HG03575 (cell line): Measurements from ENCODE around the gene PPP6R2.

ENCODE experiments used
- ATAC-seq: cut with Tn5 transposase; IDR thresholded peaks from one replicate; pipeline ENCODE4 v1.9.1; 2021; ENCODE audit not compliant: unreplicated experiment, insufficient number of reproducible peaks, low FRiP score; ENCODE audit errors: extremely low read depth

Gene PPP6R2

GRCh38 chr22:50305393-50305922, 37.7 kb upstream of the PPP6R2 start:
- no peak for ATAC-seq

DNA sequence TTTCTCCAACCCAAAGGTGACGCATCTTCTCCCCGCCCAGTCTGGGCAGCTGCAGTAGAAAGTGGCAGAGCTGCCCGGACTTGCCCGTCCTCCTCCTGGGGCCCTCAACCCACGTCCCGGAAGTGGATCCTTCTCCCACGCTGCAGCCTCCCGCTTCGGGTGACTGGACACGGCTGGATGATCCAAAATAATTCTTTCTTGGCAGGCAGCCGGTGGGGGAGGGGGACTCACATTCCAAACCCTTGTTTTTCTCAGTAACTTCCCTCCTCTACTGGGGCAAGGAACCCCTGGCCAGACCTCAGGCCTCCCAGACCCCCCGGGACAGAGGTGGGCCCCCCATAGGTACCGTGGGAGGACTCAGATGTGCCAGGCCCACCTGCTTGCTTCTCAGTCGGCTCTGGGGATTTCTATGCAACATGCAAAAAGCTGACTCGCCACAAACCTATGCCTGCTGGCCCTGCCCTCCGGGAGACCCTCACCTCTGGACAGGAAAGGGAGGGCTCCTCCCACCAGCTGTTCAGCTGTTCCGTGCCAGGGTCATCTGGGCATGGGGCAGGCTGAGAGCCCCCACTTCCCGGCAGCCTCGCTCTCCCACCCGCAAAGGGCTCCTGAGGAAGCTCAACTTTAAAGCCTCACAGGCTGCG, 37.1 kb upstream of the PPP6R2 start:
- ATAC-seq = no peak

GRCh38 chr22:50306753-50307749, 36.1 kb upstream of the PPP6R2 start, which contains the start of gene PLXNB2:
TSS of gene PLXNB2 (minus strand) at chr22:50307646. CDS start at chr22:50290584, 17,062 bp downstream.
- ATAC-seq = no peak

- no peak for ATAC-seq
Observed at GRCh38 chr22:50307890-50308596, 35.1 kb upstream of the PPP6R2 start.

GRCh38 chr22:50308597-50308935, 34.6 kb upstream of the PPP6R2 start:
- ATAC-seq = no peak

DNA sequence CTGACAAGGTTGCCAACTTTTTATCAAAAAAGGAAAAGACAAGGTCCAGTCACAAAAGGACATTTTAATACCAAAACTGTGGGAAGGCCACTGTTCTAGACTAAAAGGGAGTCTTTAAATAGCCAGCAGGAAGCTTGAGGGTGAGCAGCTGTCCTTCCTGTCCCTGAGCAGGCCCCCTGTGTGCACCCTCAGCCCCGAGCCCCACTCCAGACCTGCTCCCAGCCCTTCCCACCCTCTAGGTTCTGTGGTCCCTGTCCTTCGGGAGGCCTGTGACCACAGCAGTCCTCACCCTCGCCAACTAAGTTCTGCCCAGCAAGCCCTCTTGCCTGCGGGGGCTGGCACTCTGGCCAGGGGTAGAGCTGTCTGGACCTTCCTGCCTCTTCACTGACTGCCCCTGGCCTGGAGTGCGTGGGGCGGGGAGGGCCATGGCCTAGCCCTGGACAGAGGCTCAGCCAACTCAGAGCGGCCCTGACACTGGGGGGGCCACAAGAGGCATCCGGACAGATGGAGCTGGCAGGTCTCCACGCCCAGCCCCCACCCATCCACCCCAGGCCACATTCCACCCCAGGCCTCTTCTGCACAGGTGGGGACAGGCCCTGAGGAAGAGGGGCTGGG, 34.0 kb upstream of the PPP6R2 start:
- no peak for ATAC-seq

GRCh38 chr22:50309601-50309991, 33.5 kb upstream of the PPP6R2 start:
- ATAC-seq = no peak

DNA sequence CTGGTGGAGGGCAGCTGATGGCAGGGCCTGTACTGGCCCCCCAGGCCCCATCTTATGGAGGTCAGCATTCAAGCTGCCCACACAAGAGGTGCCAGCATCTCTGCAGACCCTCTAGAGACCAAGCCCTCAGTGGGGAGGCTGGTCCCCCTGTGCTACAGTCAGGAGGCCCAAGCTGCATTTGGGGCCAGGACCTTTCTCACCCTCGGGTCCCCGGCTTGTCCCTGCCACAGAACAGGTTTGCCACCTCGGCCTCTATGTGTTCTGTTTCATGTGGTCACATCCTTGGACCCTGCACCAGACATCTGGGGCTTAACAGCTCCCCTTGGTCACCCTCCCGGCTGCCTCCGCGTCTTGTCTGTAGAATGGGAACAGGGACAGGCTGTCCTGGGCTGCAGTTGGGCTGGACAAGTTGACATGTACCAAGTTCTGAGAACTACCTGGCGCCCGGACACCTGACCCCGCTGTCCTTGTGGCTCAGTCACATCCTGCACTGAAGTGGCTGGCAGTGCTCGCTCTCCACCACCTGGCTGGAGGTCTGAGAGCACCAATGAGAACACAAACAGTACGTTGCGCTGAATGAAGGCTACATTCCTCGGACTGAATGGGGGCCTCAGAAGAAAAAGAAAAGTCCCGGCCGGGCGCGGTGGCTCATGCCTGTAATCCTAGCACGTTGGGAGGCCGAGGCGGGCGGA, 33.0 kb upstream of the PPP6R2 start:
- ATAC-seq = no peak

GRCh38 chr22:50310949-50311444, 32.1 kb upstream of the PPP6R2 start:
- no peak for ATAC-seq

DNA sequence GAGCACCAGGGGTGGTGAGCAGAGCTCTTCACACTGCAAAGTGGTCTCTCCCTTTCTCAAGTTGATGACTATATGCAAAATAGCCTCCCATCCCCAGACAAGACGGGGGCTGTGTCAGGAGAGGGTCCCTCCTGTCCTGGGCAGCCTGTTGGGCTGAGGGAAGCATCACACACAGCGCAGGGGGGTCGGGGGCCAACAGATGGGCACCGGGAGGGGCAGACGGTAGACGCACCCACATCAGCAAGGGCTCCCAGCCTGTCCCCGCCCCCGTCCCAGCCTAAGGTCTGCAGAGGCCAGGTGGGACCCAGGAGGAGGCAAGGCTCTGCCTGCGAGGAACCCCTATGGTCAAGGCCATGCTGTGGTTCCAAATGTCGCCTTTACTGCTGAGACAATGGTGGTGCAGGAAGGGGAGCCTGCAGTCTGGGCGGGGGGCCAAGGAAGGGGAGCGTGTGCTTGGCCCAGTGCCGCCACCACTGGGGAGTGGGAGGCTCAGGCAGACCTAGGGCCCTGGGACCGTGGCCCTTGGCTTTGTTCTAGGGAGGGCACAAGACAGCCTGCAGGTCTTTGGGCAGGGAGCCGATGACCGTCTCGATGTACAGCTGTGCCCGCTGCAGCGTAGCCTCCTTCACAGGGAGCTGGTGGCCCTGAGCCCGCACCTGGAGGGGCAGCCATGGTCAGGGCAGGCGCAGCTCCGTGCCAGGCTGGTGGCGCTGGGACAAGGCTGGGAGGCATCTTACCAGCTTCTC, 31.3 kb upstream of the PPP6R2 start:
- no peak for ATAC-seq

- no peak for ATAC-seq
Observed at GRCh38 chr22:50312371-50312770, 30.8 kb upstream of the PPP6R2 start.

DNA sequence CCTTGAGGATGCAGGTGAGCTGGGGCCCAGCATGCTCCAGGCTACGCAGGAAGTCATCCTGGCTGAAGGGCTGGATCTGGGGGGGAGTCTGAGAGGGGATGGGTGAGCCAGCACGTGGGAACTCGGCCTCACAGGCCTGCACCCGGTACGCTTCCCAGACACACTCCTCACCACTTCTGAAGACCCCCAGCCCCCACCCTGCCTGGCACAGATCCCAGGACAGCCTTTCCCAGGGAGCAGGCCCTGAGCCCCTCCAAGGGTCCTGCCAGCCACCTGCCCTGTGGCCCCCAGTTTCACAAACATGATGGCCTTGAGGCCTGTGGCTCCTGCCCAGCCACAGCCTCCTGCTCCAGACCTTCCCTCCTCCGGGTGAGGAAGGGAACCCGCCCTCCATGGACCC, 30.1 kb upstream of the PPP6R2 start:
- no peak for ATAC-seq

DNA sequence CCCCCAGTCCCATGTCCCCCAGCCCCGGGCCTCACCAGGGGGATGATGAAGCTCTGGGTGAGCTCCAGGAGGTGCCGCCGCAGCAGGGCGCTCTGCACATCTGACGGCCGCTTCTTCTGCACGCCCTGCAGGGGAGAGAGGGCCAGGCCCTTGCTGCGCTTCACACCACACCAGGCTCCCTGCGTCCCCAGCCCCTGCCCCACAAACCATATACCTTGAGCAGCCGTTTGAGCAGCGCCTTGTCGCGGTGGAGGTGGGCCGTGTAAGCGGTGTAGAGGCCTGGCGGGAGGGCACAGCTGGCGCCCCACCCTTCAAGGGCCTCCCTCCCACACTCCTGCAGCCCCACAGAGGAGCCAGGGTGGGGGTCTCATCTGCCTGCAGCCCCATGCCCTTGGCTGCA, 29.5 kb upstream of the PPP6R2 start:
- ATAC-seq = no peak

- ATAC-seq = no peak
Observed at GRCh38 chr22:50314081-50314454, 29.1 kb upstream of the PPP6R2 start.

GRCh38 chr22:50314455-50315288, 28.5 kb upstream of the PPP6R2 start:
- no peak for ATAC-seq

- ATAC-seq = no peak
Observed at GRCh38 chr22:50315289-50316113, 27.6 kb upstream of the PPP6R2 start.
